NCI-H146 (cell line): ENCODE data around the gene AKAP11.

Source experiments
- DNase-seq: peaks from one replicate; lab custom pipeline; 2025; lab: John Stamatoyannopoulos, UW

AKAP11 gene

DNA sequence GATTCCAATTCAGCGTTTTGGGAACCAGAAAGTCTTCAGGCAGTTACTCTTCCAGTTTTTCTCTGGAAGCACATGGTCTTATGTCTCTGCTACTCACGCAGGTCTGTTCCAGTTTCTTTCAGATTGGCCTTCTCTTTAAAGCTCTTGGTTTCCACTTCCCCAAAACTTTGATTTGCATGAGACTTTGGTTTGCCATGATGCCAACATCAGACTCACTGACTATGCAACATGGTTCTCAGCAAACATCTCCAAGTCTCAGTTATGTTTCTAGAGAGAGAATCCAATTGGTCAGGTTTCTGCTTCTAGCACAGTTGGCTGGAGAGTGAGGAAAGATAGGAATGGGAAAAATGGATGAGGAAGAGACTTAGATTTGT, 3.1 kb downstream of the AKAP11 start:
- no peak for DNase-seq

DNA sequence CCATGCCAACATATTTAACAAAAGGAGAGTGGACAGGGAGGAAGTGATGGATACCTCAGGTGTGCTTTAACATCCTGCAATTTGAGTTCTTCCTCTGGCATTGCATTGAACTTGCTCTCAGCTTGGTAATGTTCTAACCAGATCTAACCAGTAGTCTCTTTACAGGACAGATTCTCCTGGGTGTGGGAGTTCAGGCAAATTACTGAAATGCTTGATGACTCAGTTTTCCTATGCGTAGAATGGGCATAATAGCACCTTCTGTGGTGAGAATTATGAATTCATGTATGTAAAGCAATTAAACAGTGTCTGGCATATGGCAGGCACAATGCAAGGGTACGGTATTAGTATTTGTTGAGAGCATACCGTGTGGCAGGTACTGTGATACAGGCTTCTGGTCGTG, 3.6 kb downstream of the AKAP11 start:
- DNase-seq: no peak

DNA sequence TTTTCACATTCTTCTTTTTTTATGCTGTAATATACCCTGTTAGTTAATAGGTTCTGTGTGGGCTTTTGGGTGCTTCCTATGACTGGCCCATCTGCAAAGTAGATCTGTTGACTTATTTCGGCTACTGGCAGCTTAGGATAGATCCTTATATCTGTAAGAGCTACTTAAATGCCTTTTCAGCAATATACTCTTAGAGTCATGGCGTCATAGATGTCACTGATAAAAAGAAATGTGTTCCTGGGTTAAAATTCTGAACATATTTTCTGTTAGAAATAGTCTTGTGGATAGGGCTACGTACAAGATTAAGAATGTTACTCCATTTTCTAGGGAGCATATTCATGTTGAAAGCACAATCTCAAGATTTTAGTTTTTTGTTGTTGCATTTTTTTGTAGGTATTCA, 4.7 kb downstream of the AKAP11 start:
- DNase-seq: no peak

DNA sequence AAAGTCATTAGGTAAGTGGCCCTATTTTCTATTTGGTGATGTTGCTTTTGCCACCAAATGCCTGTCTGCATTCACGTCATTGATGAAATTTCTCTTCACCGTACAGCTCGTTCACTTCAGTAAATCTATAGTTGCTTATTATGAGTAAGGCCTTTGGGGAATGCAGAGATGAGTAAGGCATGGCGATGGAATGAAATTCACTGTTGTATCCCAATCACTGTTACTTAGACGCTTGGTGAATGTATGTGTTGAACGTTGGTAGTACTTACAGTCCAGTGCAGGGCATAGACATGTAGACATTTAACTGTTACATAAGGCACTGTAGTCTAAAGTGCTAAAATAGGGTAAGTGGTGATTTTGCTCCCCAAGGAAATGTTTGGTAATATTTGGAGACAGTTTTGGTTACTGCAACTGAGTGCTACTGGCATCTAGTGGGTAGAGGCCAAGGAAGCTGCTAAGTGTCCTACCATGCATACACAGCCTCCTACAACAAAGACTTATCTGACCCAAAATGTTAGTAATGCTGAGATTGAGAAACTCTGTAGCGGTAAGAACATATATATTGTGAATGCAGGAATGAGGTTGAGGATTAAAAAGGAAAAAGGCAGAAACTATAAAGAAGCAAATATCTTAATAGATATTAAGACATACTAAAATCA, 5.8 kb downstream of the AKAP11 start:
- DNase-seq: no peak

DNA sequence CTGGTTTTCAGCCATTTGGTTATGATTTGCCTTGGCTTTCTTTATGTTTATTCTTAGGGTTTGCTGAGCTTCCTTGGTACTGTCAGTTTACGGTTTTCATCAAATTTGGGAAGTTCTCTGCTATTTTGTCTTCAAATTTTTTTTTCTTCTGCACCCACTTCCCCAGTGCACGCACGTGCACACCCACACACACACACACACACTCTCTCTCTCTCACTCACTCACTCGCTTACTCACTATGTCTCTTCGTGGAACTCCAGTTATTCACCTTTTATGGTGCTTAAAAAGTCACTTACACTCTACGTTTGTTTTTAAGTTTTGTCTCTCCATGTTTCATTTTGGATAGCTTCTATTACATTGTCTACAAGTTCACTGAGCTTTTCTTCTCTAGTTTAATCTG, 7.1 kb downstream of the AKAP11 start:
- no peak for DNase-seq

DNA sequence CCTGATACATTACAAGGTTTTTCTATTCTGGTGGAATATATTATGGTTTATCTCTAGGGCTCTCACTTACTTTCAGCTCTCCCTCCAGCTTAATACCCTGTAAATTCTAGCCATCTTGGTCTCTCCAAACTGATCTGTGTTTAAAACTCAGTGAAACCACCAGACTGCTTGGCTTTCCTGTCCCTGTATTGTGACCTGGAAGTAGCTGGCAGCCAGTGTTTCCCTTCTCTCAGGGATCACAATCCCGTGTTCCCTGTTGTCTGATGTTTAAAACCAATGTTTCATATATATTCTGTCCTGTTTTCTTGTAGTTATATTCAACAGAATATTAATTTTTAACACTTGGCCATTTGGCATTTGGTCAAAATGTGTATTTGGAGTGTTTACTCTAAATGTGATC, 8.0 kb downstream of the AKAP11 start:
- DNase-seq: no peak

DNA sequence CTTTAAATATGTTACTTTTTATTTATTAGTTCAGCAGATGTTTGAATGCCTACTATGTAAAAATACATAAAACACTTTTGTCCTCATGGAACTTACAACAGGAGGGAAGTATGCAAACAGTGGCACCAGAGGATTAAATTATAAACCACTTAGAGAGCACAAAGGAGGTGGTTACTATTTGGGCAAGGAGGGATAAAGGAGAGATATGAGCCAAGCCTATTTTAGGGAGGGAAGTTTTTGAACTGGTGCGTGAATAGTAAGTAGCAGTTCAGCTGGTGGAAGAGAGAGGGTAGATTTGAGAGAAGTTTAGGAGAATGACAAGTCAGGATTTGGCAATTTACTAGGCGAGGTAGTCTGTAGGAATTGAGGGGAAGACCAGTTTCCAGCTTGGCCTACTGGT, 8.6 kb downstream of the AKAP11 start:
- no peak for DNase-seq

DNA sequence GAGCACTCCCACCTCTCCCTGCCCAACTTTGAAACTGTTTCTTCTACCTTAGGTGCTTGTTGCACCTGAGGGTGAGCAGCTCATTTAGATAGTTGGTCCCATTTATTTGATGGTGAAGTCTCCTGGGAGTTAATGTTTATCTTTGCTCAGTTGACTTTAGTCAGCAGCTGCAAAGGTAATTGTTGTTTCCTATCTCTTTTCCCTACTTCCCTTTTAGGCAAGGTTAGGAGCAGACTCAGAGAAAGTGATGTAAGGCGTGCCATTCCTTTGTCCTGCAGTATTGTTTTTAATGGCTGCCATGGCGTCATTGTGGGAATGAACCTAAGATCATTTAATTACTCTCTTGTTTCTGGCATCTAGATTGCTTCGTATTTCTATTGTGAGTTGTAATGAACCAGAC, 11.6 kb downstream of the AKAP11 start:
- peak; percentile 40 for DNase-seq

DNA sequence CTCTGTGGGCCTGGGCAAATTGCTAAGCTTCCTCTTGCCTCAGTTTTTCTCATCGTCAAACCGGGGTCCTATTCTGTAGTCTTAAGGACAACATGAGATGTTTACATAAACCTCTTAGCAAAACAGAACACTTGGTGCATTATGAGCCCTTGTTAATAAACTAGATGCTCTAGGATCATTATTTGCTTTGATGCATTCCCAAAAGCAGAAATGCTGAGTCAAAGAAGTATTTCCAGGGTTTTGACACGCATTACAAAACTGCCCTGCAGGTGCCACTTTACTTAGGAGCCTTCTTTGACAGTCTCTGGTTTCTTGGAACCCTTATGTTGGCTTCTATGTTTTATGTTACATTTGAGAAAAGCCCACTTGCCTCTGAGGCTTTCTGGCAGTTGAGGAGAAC, 12.1 kb downstream of the AKAP11 start:
- DNase-seq: no peak

DNA sequence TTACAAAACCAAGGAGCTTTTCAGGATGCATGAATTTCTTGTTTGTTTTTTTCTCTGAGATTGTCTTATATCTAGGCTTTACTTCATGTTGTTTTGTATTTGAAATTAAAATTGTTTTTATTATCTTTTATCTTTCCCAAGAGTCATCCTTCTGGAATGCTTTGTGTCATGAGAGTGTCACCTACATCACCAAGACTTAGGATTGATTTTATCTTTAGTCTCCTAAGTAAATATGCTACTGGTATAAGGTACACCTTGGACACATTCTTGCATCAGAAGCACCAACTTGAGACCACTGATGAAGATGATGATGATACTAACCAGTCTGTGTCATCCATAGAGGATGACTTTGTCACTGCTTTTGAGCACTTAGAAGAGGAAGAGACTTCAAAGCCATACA, 26.4 kb downstream of the AKAP11 start:
- no peak for DNase-seq

DNA sequence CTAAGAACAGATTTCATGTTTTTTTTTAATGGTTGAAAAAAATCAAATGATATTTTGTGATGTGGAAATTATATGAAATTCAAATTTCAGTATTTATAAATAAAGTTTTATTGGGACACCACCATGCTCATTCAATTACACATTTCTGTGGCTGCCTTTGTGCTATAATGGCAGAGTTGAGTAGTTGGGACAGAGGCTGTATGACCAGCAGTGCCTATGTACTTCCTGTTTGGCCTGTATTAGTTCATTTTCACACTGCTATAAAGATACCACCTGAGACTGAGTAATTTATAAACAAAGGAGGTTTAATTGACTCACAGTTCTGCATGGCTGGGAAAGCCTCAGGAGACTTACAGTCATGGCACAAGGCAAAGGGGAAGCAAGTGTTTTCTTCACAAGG, 33.6 kb downstream of the AKAP11 start:
- DNase-seq: no peak

DNA sequence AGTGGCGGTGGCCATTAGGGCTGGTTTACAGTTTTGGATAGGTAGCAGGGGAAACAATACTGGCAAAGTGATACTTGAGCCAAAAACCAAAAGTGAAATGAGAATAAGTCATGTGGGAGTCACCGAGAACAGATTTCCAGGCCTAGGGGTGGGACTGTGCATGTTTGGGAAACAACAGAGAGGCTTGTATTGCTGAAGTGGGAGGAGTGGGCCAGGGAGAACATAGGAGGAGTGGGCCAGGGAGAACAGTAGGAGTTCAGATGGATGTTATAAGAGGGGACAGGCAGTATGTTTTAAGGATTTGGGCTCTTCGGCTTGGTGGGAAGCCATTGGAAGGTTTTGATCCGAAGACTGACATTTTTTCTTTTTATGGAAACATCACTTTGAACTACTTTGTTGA, 35.5 kb downstream of the AKAP11 start:
- no peak for DNase-seq

DNA sequence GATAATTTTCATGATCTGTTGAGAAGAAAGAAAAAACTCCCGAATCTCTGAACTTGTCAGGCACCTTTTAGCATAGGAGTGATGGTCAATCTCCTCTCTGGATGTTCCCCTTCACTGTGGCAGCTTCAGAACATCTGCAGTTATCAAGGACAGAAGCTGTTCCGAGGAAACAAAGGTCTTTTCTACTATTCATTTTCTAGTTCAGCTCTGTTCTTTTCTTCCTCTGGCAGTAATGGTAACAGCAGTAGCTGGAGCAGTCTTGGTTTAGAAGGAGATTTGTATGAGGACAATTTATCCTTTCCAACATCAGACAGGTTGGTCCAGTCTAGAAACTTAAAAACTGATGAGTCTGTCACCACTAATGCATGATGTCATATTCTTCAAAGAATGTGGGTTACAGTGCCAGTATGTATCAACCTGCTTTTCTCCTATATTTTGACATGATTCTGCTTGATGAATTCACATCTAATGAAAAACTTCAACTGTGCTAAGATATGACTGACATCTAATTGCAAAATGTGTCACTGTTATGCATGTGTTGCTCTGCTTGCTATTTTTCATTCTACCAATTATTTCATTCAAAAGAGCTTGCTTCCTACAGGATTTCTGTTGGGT, 41.0 kb downstream of the AKAP11 start:
- no peak for DNase-seq

DNA sequence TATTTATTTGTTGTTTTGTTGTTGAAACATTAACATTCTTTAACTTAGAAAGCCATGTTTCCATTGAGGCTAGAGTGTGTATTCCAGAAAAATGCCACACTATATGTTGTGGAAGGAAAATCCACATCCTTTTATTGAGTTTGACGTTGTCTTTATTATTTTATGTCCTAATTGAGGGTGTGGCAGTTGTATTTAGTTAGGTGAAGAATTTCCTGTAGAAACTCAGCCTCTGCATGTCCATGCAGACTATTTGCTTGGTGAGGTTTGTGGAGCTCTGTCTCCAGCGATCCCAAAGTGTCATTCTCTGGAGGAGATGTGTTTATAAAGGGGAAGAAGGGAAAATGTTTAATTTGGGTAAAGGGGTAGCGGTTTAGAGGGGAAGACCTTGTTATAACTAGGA, 46.6 kb downstream of the AKAP11 start:
- DNase-seq: no peak

DNA sequence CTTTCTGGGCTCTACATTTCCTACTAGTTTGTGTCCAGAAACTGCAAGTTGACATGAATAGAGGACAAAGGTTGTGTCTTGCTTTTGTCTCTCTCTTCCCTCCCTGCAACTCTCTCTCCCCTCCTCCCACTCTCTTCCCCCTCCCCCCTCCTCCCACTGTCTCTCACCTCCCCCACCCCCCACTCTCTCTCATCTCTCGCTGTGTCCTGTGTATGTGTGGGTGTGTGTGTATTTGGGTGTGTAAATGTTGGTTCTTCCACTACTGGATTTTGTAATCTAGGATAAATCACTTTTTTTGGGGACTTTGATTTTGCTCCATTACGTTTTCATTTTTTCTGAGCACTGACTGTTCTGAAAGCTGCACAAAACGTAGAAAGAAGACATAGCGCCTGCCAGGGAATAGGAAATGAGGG, 48.4 kb downstream of the AKAP11 start:
- no peak for DNase-seq

DNA sequence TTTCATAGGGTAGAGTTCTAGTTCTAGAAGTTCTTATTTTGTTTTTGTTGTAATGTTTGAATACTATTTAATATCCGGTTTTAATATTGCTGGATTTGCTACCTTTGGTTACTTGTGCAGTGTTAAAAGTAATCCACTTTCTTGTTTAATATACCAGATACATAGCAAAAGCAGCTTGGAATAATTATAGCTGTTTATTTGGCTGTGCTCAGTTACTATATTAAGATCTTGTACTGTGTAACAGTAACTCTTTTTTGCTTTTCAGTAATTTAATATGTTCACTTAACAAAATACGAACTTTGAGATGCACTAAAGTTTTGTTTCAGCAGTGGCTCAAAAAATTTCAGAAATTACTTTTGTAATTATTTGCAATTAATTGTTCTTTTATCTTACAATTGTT, 50.9 kb downstream of the AKAP11 start:
- DNase-seq: no peak

DNA sequence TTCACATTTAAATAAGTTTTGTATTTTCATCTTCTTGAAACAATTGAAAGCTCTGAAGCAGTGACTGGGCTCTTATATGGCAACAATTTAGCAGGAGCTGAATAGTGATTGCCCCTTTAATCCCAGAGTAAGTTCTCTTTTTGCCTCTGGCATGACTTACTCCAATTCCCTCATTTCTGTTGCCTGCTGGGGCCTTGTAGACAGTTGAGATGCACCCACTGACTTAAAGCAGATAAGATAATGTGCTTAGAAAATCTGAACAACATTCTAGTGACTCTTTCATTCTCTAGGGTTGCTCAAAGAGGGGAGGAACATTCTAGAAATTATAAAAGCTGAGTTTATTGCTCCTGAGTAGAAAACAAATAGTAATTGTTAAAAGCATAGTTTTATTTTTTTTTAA, 52.8 kb downstream of the AKAP11 start:
- DNase-seq: no peak

DNA sequence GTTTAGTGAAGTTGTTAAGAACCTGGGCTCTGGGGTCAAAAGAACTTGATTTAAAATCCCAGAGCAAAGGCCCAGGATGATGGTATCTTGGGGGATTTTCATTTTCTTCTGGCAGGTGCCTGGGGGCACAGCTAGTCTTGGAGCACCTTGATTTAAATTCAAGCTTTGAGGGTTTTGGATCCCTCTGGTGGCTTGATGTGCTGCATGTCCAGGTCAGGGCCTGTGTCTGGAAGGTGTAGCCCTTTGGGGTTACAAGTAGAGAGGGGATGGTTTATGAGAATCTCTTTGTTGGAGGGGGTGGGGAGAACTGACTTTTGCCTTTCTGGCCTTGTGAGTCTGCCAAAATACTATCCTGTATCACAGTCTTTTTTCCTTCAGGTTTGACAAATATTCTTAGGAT, 55.8 kb downstream of the AKAP11 start:
- DNase-seq: no peak

DNA sequence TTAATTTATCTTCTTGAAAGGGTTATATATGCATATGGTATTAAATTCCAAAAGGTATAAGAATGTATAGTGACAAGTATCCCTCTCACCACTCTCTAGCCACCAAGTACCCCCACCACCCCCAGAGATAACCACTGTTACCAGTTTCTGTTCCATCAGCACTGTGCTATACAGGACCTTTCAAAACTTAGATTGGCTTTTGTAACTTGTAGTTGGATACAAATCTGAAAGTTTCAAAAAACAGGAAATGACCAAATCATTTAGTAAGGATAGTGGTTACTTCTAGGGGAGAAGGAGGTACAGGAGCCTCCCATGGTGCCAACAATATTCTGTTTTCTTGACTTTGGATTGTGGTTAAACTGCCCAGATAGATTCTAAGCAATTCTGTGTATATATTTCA, 56.7 kb downstream of the AKAP11 start:
- DNase-seq: no peak

DNA sequence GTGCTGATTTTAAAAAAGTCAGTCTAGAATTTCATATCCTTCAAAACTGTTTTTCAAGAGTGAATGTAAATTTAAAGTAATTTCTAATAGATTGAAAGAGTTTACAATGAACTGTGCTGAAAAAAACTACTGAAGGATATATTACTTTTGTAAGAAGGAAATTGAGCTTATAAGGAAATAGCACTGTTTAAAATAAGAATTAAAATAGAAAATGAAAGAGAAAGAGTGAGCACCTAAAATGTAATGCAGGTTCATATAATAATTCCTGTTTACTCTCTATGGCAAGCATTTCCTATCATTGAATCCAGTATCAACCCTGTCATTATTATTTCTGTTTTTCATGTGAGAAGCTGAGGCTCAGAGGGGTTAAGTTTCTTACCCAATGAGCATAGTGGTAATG, 57.3 kb downstream of the AKAP11 start:
- no peak for DNase-seq

DNA sequence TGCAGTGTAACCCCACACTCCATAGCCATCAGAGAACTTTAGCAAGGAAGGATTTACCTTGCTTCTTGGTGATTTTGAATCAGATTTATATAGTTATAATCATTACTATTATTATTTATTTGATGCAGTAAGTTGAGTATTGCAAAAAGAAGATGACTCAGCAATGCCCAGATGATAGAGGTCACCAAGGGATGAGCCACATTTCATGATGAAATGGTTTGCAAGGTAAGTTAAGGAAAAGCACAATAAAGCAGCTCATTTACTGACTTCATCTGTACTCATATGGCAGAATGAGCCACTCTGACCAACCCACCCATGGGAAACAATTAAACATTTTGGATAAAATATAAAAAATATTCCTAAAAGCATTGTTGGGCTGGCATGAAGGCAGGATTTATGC, 59.1 kb downstream of the AKAP11 start:
- DNase-seq: no peak

DNA sequence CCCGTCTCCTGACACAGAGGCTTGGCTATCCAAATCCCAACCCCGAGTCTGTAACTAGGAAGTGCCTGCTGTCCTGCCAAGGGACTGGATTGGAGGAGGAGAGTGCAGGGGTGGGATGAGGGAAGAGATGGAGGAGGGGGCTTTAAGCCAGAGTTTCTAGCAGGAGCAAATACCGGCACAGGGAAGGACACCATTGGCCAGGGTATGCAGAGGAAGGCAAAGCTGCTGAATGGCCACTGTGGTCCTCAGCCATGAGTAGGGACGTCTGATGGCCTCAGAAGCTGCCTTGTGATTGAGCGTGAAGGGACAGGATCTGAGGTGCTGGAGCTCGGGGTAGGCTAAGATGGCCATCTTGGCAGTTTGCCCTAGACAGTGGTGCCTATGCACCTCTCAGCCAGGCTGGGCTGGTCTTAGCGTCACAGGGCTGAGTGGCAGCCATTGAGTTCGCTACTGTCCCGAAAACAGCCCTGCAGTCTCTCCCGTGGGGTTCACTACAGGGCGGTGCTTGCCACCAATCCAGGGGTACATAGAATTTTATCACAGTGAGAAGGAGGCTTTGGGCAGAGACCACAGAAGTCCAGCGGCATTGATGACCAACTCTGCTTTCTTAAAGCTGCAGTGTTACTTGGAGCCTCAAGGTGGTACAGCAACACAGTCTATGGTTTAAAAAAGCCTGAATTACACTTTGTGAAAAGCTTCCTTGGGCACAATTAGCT, 61.8 kb downstream of the AKAP11 start:
- DNase-seq: peak; percentile 73

DNA sequence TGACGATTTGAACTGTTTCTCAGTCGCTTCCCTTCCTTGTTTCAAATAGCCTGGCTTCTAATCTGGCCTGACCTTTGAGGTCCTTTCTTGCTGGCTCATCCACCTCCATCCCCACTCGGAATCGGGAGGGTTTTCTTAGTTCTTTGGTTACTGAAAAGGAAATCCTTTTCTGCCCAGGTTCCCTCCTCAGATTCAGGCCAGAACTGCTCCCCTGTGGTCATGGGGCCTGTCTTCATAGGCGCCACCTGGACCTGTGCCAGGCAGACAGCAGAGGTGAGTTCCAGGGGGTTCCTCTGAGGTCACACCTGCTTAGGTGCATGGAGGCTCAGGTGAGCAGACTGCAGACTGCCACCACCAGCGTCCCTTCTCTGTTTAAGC, 62.4 kb downstream of the AKAP11 start:
- DNase-seq: peak; percentile 85
